ENCODE measurements around the gene SMAD6.
A peak's percentile ranks its signal among the peaks of the same experiment; 100 is the strongest.

The SMAD6 gene

GRCh38 chr15:66654739-66655375, 47.2 kb upstream of the SMAD6 start:
- no peaks in the 10 kb centered on the region for H3K36me3 ChIP-seq (ENCODE audit: control insufficient read depth in 2 of 2, insufficient read depth in 1 of 2, low read length in 2 of 2)
- no peak overlapping the region for H3K4me3 ChIP-seq (ENCODE audit: low read depth, low read length)
- CTCF ChIA-PET = interaction anchor here (0.7 kb wide), 1 partner anchor 21 kb away, joined by 3 read pairs; no protein-coding TSS in a partner anchor

More at GRCh38 chr15:66654739-66655375, 47.2 kb upstream of the SMAD6 start:
- Histone ChIP-seq H3K9me3 (ENCODE audit: control insufficient read depth, insufficient read depth, low read depth, low read length) (no peaks in the 10 kb centered on the region), H3K4me1 (ENCODE audit: control insufficient read depth, insufficient read depth, low read length) (no peaks in the 10 kb centered on the region), H3K27ac (ENCODE audit: extremely low read depth, low read depth, low read length) (no peak overlapping the region)
- POLR2A ChIA-PET = no interaction called here
- no peak for TF ChIP-seq ZNF48 (tag by site-specific recombination; IDR thresholded peaks at IDR 0.05)
- TF ChIP-seq ZNF169 (tag by site-specific recombination; IDR thresholded peaks at IDR 0.05) = no peak
- no peak for TF ChIP-seq ZNF670 (tag by site-specific recombination; IDR thresholded peaks at IDR 0.05; ENCODE audit: low read depth)
- no peak for TF ChIP-seq ZNF140 (tag by site-specific recombination; IDR thresholded peaks at IDR 0.05)
- TF ChIP-seq ZNF530 (tag by site-specific recombination; IDR thresholded peaks at IDR 0.05; ENCODE audit: low read depth) = no peak
- TF ChIP-seq ZNF473 (tag by site-specific recombination; IDR thresholded peaks at IDR 0.05) = no peak
- no peak for TF ChIP-seq ZNF518A (tag by site-specific recombination; conservative IDR thresholded peaks at IDR 0.05; ENCODE audit: low read depth)
- TF ChIP-seq EGR2 (tag by site-specific recombination; IDR thresholded peaks at IDR 0.05; ENCODE audit: low read depth) = peak; percentile 50; the same call in 1 of the 2 replicates
- TF ChIP-seq ZBTB6 (tag by site-specific recombination; IDR thresholded peaks at IDR 0.05) = no peak
- TF ChIP-seq FEZF1 (tag by site-specific recombination; IDR thresholded peaks at IDR 0.05) = no peak
- peak; percentile 40; the same call in 1 of the 2 replicates for TF ChIP-seq ZFHX2 (tag by site-specific recombination; conservative IDR thresholded peaks at IDR 0.05)
- TF ChIP-seq ZNF175 (tag by site-specific recombination; IDR thresholded peaks at IDR 0.05) = no peak
- TF ChIP-seq PRDM1 (tag by site-specific recombination; IDR thresholded peaks at IDR 0.05) = no peak
- no peak for TF ChIP-seq ZNF146 (tag by site-specific recombination; IDR thresholded peaks at IDR 0.05)
- no peak for TF ChIP-seq ZNF132 (tag by site-specific recombination; IDR thresholded peaks at IDR 0.05; ENCODE audit: borderline replicate concordance)
- TF ChIP-seq INSM2 (tag by site-specific recombination; IDR thresholded peaks at IDR 0.05) = no peak
